ENCODE data around the gene CDK4. TPM values are rescaled to one million over a fixed set of nuclear protein-coding genes. Genes with fewer than 3 reads are reported as not detected.

The CDK4 gene
- total RNA-seq, 1 donor from 2014 or later = 120 TPM

- Mint-ChIP-seq H3K27me3 (ENCODE audit: unreplicated experiment) (peaks cover 3% of the 10 kb centered on the region), H3K4me1 (ENCODE audit: unreplicated experiment) (no peaks in the 10 kb centered on the region), H3K9me3 (ENCODE audit: unreplicated experiment) (no peaks in the 10 kb centered on the region), H3K36me3 (ENCODE audit: low read depth, unreplicated experiment) (peaks cover 10% of the 10 kb centered on the region), H3K27ac (ENCODE audit: unreplicated experiment) (no peak overlapping the region), H3K4me3 (ENCODE audit: unreplicated experiment) (no peak overlapping the region)
- no peak for TF ChIP-seq CTCF (IDR thresholded peaks at IDR 0.05; ENCODE audit: unreplicated experiment)
- DNase-seq (ENCODE audit: low spot score) = no peak
Measured at GRCh38 chr12:57712701-57713100, 39.4 kb downstream of the CDK4 start.

GRCh38 chr12:57708296-57708695, 43.8 kb downstream of the CDK4 start:
- no peak overlapping the region for H3K4me3 Mint-ChIP-seq (ENCODE audit: unreplicated experiment)
- TF ChIP-seq CTCF (IDR thresholded peaks at IDR 0.05; ENCODE audit: unreplicated experiment) = no peak
- DNase-seq (ENCODE audit: low spot score) = no peak
- no peaks in the 10 kb centered on the region for H3K9me3 Mint-ChIP-seq (ENCODE audit: unreplicated experiment)
- H3K36me3 Mint-ChIP-seq (ENCODE audit: low read depth, unreplicated experiment) = peaks cover 20% of the 10 kb centered on the region
- H3K4me1 Mint-ChIP-seq (ENCODE audit: unreplicated experiment) = no peaks in the 10 kb centered on the region
- no peaks in the 10 kb centered on the region for H3K27me3 Mint-ChIP-seq (ENCODE audit: unreplicated experiment)
- no peak overlapping the region for H3K27ac Mint-ChIP-seq (ENCODE audit: unreplicated experiment)

GRCh38 chr12:57707250-57707649, 44.9 kb downstream of the CDK4 start:
- Mint-ChIP-seq H3K9me3 (ENCODE audit: unreplicated experiment) (no peaks in the 10 kb centered on the region), H3K27ac (ENCODE audit: unreplicated experiment) (no peak overlapping the region), H3K4me1 (ENCODE audit: unreplicated experiment) (no peaks in the 10 kb centered on the region), H3K27me3 (ENCODE audit: unreplicated experiment) (no peaks in the 10 kb centered on the region), H3K4me3 (ENCODE audit: unreplicated experiment) (no peak overlapping the region), H3K36me3 (ENCODE audit: low read depth, unreplicated experiment) (peaks cover 31% of the 10 kb centered on the region)
- no peak for TF ChIP-seq CTCF (IDR thresholded peaks at IDR 0.05; ENCODE audit: unreplicated experiment)
- DNase-seq (ENCODE audit: low spot score) = no peak

GRCh38 chr12:57700317-57700716, 51.8 kb downstream of the CDK4 start:
- H3K4me1 Mint-ChIP-seq (ENCODE audit: unreplicated experiment) = no peaks in the 10 kb centered on the region
- H3K27ac Mint-ChIP-seq (ENCODE audit: unreplicated experiment) = no peak overlapping the region
- TF ChIP-seq CTCF (IDR thresholded peaks at IDR 0.05; ENCODE audit: unreplicated experiment) = no peak
- H3K27me3 Mint-ChIP-seq (ENCODE audit: unreplicated experiment) = peaks cover 3% of the 10 kb centered on the region
- H3K9me3 Mint-ChIP-seq (ENCODE audit: unreplicated experiment) = no peaks in the 10 kb centered on the region
- peaks cover 66% of the 10 kb centered on the region for H3K36me3 Mint-ChIP-seq (ENCODE audit: low read depth, unreplicated experiment)
- no peak for DNase-seq (ENCODE audit: low spot score)
- peak overlapping the region; percentile 24 for H3K4me3 Mint-ChIP-seq (ENCODE audit: unreplicated experiment)

GRCh38 chr12:57698414-57698813, 53.7 kb downstream of the CDK4 start:
- no peaks in the 10 kb centered on the region for H3K4me1 Mint-ChIP-seq (ENCODE audit: unreplicated experiment)
- peaks cover 3% of the 10 kb centered on the region for H3K27me3 Mint-ChIP-seq (ENCODE audit: unreplicated experiment)
- no peak for DNase-seq (ENCODE audit: low spot score)
- H3K36me3 Mint-ChIP-seq (ENCODE audit: low read depth, unreplicated experiment) = peaks cover 55% of the 10 kb centered on the region
- no peak for TF ChIP-seq CTCF (IDR thresholded peaks at IDR 0.05; ENCODE audit: unreplicated experiment)
- no peak overlapping the region for H3K27ac Mint-ChIP-seq (ENCODE audit: unreplicated experiment)
- no peak overlapping the region for H3K4me3 Mint-ChIP-seq (ENCODE audit: unreplicated experiment)
- no peaks in the 10 kb centered on the region for H3K9me3 Mint-ChIP-seq (ENCODE audit: unreplicated experiment)

Small RNA genes within 50 kb of the gene (microRNA-seq; reads per million reads assigned to microRNA genes)
- 0.28 reads per million for gene MIR6759 (ENCODE audit: unreplicated experiment)

Other genes starting within 250 kb of the CDK4 start
- gene DDIT3, start 231.8 kb downstream of the CDK4 start, total RNA-seq (ENCODE audit: unreplicated experiment) = 4.2 TPM
- 99.0 TPM for gene MBD6, start 229.5 kb downstream of the CDK4 start, total RNA-seq (ENCODE audit: unreplicated experiment)
- 195 TPM for gene DCTN2, start 205.1 kb downstream of the CDK4 start, total RNA-seq (ENCODE audit: unreplicated experiment)
- 0.46 TPM for gene KIF5A, start 202.3 kb downstream of the CDK4 start, total RNA-seq (ENCODE audit: unreplicated experiment)
- gene PIP4K2C, start 161.1 kb downstream of the CDK4 start, total RNA-seq (ENCODE audit: unreplicated experiment) = 18.5 TPM
- gene DTX3, start 147.5 kb downstream of the CDK4 start, total RNA-seq (ENCODE audit: unreplicated experiment) = 43.7 TPM
- gene ARHGEF25, start 140.9 kb downstream of the CDK4 start, total RNA-seq (ENCODE audit: unreplicated experiment) = 20.0 TPM
- gene B4GALNT1, start 119.1 kb downstream of the CDK4 start, total RNA-seq (ENCODE audit: unreplicated experiment) = 1.3 TPM
- 220 TPM for gene OS9, start 58.2 kb downstream of the CDK4 start, total RNA-seq (ENCODE audit: unreplicated experiment)
- gene AGAP2, start 13.6 kb downstream of the CDK4 start, total RNA-seq (ENCODE audit: unreplicated experiment) = 27.0 TPM
- 21.8 TPM for gene TSPAN31, start 7.3 kb downstream of the CDK4 start, total RNA-seq (ENCODE audit: unreplicated experiment)
- 2.3 TPM for gene MARCHF9, start 2.8 kb upstream of the CDK4 start, total RNA-seq (ENCODE audit: unreplicated experiment)
- gene CYP27B1, start 14.8 kb upstream of the CDK4 start, total RNA-seq (ENCODE audit: unreplicated experiment) = 1.4 TPM
- 10.6 TPM for gene METTL1, start 19.8 kb upstream of the CDK4 start, total RNA-seq (ENCODE audit: unreplicated experiment)
- gene EEF1AKMT3, start 20.3 kb upstream of the CDK4 start, total RNA-seq (ENCODE audit: unreplicated experiment) = 8.6 TPM
- gene TSFM, start 30.5 kb upstream of the CDK4 start, total RNA-seq (ENCODE audit: unreplicated experiment) = 25.8 TPM
- gene AVIL, start 66.4 kb upstream of the CDK4 start, total RNA-seq (ENCODE audit: unreplicated experiment) = 4.5 TPM
- gene CTDSP2, start 94.4 kb upstream of the CDK4 start, total RNA-seq (ENCODE audit: unreplicated experiment) = 181 TPM
- 3.1 TPM for gene ATP23, start 189.3 kb upstream of the CDK4 start, total RNA-seq (ENCODE audit: unreplicated experiment)

Data from endothelial cell (in vitro differentiated cells).